Neural crest cell (in vitro differentiated cells): Measurements from ENCODE around the gene PGM5. TPM values are rescaled to one million over a fixed set of nuclear protein-coding genes. Genes with fewer than 3 reads are reported as not detected.

Experiments used
- DNase-seq: peaks from one replicate; pipeline ENCODE4 v3.0.0; 2021; ENCODE audit warnings: low read depth, mixed read lengths, low spot score
- H3K27ac Mint-ChIP-seq: one replicate; pipeline ENCODE4 v1.8.0; 2021; ENCODE audit warnings: mild to moderate bottlenecking, mixed read lengths; ENCODE audit not compliant: unreplicated experiment
- H3K27me3 Mint-ChIP-seq: 2 replicates; pipeline ENCODE4 v1.8.0; 2021; ENCODE audit warnings: low read depth, mild to moderate bottlenecking, mixed read lengths
- H3K36me3 Mint-ChIP-seq: 2 replicates; pipeline ENCODE4 v1.8.0; 2021; ENCODE audit warnings: low read depth, mild to moderate bottlenecking, mixed read lengths
- H3K4me1 Mint-ChIP-seq: 2 replicates; pipeline ENCODE4 v1.8.0; 2021; ENCODE audit warnings: mixed read lengths
- H3K4me3 Mint-ChIP-seq: one replicate; pipeline ENCODE4 v1.8.0; 2021; ENCODE audit warnings: mild to moderate bottlenecking, mixed read lengths
- H3K9me3 Mint-ChIP-seq: 2 replicates; pipeline ENCODE4 v1.8.0; 2021; ENCODE audit warnings: mixed read lengths
- CTCF ChIP-seq: fragments of 200-600 bp; sonication (generic); conservative IDR thresholded peaks from 2 replicates; pipeline ENCODE4 v1.5.0; 2021; ENCODE audit warnings: antibody characterized with exemption, mild to moderate bottlenecking
- total RNA-seq: library from RNA; stranded (reverse); gene quantifications from 2 replicates; pipeline ENCODE4 v1.2.1, GENCODE V29; 2021

PGM5 gene
- total RNA-seq, 1 donor from 2014 or later: 0.16 TPM

GRCh38 chr9:68443624-68444023, 87.2 kb downstream of the PGM5 start:
- DNase-seq: no peak
- no peaks in the 10 kb centered on the region for H3K36me3 Mint-ChIP-seq
- no peak overlapping the region for H3K4me3 Mint-ChIP-seq
- TF ChIP-seq CTCF: no peak
- no peaks in the 10 kb centered on the region for H3K4me1 Mint-ChIP-seq
- no peak overlapping the region for H3K27ac Mint-ChIP-seq
- H3K27me3 Mint-ChIP-seq: peaks cover 67% of the 10 kb centered on the region
- H3K9me3 Mint-ChIP-seq: peaks cover 7% of the 10 kb centered on the region

GRCh38 chr9:68446836-68447235, 90.4 kb downstream of the PGM5 start:
- H3K4me3 Mint-ChIP-seq: no peak overlapping the region
- no peaks in the 10 kb centered on the region for H3K4me1 Mint-ChIP-seq
- peaks cover 4% of the 10 kb centered on the region for H3K9me3 Mint-ChIP-seq
- H3K27ac Mint-ChIP-seq: no peak overlapping the region
- peaks cover 75% of the 10 kb centered on the region for H3K27me3 Mint-ChIP-seq
- H3K36me3 Mint-ChIP-seq: no peaks in the 10 kb centered on the region
- no peak for TF ChIP-seq CTCF
- DNase-seq: no peak

GRCh38 chr9:68447611-68448010, 91.2 kb downstream of the PGM5 start:
- H3K36me3 Mint-ChIP-seq: no peaks in the 10 kb centered on the region
- no peak overlapping the region for H3K27ac Mint-ChIP-seq
- peaks cover 81% of the 10 kb centered on the region for H3K27me3 Mint-ChIP-seq
- H3K4me1 Mint-ChIP-seq: no peaks in the 10 kb centered on the region
- H3K9me3 Mint-ChIP-seq: peaks cover 4% of the 10 kb centered on the region
- no peak for TF ChIP-seq CTCF
- no peak overlapping the region for H3K4me3 Mint-ChIP-seq
- DNase-seq: no peak

GRCh38 chr9:68454579-68455334, 98.3 kb downstream of the PGM5 start:
- Mint-ChIP-seq H3K4me1 (no peaks in the 10 kb centered on the region), H3K9me3 (no peaks in the 10 kb centered on the region)

GRCh38 chr9:68455451-68455850, 99.0 kb downstream of the PGM5 start:
- no peak for DNase-seq
- Mint-ChIP-seq H3K27ac (no peak overlapping the region), H3K4me3 (no peak overlapping the region), H3K4me1 (no peaks in the 10 kb centered on the region), H3K36me3 (no peaks in the 10 kb centered on the region), H3K27me3 (peaks cover 70% of the 10 kb centered on the region), H3K9me3 (no peaks in the 10 kb centered on the region)
- no peak for TF ChIP-seq CTCF

More at GRCh38 chr9:68454579-68455334, 98.3 kb downstream of the PGM5 start:
- no peaks in the 10 kb centered on the region for H3K36me3 Mint-ChIP-seq
- no peak for TF ChIP-seq CTCF
- no peak overlapping the region for H3K27ac Mint-ChIP-seq
- peaks cover 70% of the 10 kb centered on the region for H3K27me3 Mint-ChIP-seq
- DNase-seq: no peak
- H3K4me3 Mint-ChIP-seq: no peak overlapping the region
